Testis (tissue), 2 donors: Measurements from ENCODE around the gene AGPAT2.

Experiments
- CTCF ChIP-seq, 3 experiments: fragments of 450-650 bp in 2 of 3; fragments of 200-600 bp in 1 of 3; sonication (generic) in 1 of 3; IDR thresholded peaks; one replicate each; pipeline ENCODE4 v1.5.1; 2016 to 2019; ENCODE audit warnings: antibody characterized with exemption in 3 of 3, mild to moderate bottlenecking in 2 of 3, moderate library complexity in 1 of 3
- POLR2A ChIP-seq: fragments of 450-650 bp; IDR thresholded peaks from one replicate; pipeline ENCODE4 v1.6.1; 2017; ENCODE audit warnings: antibody characterized with exemption, mild to moderate bottlenecking, moderate library complexity

GRCh38 chr9:136630662-136630992 lies 56.6 kb downstream of the AGPAT2 start:
- TF ChIP-seq CTCF (IDR thresholded peaks at IDR 0.05) (no peak), POLR2A (no peak)
